Fibroblast of the aortic adventitia (primary cell): Measurements from ENCODE around the gene SCO2. TPM values are rescaled to one million over a fixed set of nuclear protein-coding genes. Genes with fewer than 3 reads are reported as not detected.

ENCODE experiments used
- DNase-seq: peaks from one replicate; pipeline ENCODE4 v3.0.0-alpha.2; 2010; ENCODE audit warnings: low read depth
- H3K4me3 ChIP-seq: 2 replicates; pipeline ENCODE4 v1.5.1; 2011; ENCODE audit warnings: low read depth, mild to moderate bottlenecking, control low read depth, low read length, moderate library complexity
- total RNA-seq: library from RNA; depleted of rRNA; stranded (reverse); fragments of >200 nt; gene quantifications from 2 replicates; pipeline ENCODE4 v1.2.3, GENCODE V29; 2012; ENCODE audit warnings: low replicate concordance
- TF ChIP-seq, protein P1 (sequence below): IDR thresholded peaks from 2 replicates; pipeline ENCODE4 v1.5.1; 2011; ENCODE audit warnings: mild to moderate bottlenecking, low read length, control low read depth, inconsistent platforms; ENCODE audit not compliant: insufficient read depth

SCO2 gene
- total RNA-seq, 1 donor: 3.4 TPM

DNA sequence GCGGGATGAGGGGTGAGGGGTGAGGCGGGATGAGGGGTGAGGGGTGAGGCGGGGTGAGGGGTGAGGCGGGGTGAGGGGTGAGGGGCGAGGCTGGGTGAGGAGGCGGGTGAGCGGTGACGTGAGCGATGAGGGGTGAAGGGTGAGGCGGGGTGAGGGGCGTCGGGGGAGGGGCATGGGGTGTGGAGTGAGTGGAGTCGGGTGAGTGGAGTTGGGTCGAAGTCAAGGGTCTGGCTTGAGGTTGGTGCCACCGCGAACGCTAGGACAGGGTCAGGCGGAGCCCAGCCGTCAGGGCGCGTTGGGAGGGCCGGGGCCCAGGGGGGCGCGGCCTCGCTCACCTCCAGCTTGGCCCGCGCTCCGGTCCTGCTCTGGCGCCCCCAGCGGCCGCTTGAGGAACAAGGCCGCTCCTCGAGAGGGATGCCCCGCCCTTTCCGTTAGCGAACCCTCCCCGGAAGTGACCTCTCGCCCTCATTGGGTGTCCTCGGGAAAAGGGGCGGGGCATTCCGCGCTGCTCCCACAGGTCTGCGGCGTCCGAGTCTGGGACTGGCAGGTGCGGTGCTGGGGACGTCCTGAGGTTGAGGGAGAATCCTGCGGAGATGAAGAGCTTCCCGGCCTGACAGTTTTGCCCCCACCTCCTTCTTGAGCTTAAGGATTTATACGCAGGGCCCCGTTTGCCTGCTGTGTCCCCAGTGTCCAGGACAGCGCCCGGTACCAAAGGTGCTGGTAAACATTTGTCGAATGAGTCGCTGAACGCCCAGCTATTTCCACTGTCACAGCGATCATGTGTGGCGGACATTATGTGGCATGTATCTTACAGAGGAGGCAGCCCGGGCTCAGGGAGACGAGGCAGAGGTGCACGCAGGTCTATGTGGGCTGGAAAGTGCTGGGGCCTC lies 37.4 kb upstream of the SCO2 start, which contains the start of gene SYCE3:
Gene SYCE3 (minus strand): TSS at position 397 of the 890 bp plus-strand sequence. CDS start 6,514 bp downstream, outside the sequence.
- peak within 1 kb of the TSS; percentile 71 for H3K4me3 ChIP-seq
- peak; percentile 81 for DNase-seq
- TF ChIP-seq, protein P1, sequence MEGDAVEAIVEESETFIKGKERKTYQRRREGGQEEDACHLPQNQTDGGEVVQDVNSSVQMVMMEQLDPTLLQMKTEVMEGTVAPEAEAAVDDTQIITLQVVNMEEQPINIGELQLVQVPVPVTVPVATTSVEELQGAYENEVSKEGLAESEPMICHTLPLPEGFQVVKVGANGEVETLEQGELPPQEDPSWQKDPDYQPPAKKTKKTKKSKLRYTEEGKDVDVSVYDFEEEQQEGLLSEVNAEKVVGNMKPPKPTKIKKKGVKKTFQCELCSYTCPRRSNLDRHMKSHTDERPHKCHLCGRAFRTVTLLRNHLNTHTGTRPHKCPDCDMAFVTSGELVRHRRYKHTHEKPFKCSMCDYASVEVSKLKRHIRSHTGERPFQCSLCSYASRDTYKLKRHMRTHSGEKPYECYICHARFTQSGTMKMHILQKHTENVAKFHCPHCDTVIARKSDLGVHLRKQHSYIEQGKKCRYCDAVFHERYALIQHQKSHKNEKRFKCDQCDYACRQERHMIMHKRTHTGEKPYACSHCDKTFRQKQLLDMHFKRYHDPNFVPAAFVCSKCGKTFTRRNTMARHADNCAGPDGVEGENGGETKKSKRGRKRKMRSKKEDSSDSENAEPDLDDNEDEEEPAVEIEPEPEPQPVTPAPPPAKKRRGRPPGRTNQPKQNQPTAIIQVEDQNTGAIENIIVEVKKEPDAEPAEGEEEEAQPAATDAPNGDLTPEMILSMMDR: peak; percentile 80

DNA sequence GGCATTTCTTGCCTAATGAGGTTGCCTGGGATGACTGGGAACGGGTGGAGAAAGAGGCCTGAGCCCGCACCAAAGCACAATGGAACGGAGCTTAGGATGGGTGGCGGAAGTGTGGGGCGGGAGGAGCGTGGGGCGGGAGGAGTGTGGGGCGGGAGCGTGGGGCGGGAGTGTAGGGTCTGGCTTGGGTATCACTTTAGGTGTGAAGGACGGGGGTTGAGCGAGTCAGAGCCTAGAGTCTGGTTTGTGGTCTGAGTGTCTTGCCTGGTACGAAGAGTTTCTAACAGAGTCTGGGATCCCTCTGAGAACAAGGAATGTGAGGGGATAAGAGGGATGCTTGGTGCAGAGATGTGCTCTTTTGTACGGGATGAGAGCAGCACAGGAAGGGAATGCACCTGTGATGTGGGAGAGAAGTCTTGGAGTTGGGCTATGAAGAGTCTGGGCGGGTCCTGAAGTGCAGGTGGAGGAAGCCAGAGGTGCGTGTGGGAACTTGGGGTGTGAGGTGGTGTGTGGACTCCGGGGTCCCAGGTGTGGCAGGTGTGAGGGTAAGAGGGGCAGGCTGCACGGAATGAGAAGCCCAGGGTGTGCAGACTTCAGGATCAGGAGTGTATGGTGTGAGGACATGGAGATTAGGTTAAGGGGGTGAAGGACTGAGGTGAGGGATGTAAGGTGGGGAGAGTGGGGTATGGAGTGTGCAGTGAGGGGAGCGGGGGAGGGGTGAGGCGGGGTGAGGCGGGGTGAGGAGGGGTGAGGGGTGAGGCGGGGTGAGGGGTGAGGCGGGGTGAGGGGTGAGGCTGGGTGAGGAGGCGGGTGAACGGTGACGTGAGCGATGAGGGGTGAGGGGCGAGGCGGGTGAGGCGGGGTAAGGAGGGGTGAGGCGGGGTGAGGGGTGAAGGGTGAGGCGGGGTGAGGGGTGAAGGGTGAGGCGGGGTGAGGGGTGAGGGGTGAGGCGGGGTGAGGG lies 36.3 kb upstream of the SCO2 start:
- no peak overlapping the region for H3K4me3 ChIP-seq
- TF ChIP-seq, protein P1: no peak

GRCh38 chr22:50560034-50560433 lies 34.6 kb upstream of the SCO2 start:
- no peak for DNase-seq
- TF ChIP-seq, protein P1: no peak
- no peak overlapping the region for H3K4me3 ChIP-seq

More for the DNA sequence above, 36.3 kb upstream of the SCO2 start:
- no peak for DNase-seq

DNA sequence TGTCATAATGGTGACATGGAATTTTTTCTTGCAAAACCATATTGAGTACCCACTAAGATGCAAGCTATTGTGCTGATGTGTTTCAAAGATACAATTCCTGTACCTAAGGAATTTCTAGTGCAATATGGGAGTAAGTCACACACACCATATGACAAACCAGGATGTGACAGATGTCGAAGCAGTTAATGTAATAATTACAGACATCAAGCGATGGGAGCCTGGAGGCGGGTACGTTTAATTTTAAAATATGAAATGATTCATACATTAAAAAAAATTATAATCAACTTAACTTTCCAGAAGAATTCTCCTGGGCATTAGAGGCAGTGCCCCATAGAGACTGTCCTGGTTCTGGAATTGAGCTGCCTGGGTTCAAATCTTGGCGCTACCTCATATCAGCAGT lies 31.3 kb upstream of the SCO2 start:
- no peak for DNase-seq
- TF ChIP-seq, protein P1: no peak
- no peak overlapping the region for H3K4me3 ChIP-seq

- no peak overlapping the region for H3K4me3 ChIP-seq
- TF ChIP-seq, protein P1: no peak
- no peak for DNase-seq
These were observed 27.9 kb upstream of the SCO2 start for GRCh38 chr22:50553310-50553709.

GRCh38 chr22:50551160-50551752 lies 25.9 kb upstream of the SCO2 start:
- TF ChIP-seq, protein P1: no peak
- H3K4me3 ChIP-seq: no peak overlapping the region
- no peak for DNase-seq
